Amniotic stem cell (primary cell): ENCODE data around the gene MARVELD3.

Experiments used
- DNase-seq: peaks from one replicate; lab custom pipeline; 2025; lab: John Stamatoyannopoulos, UW

MARVELD3 gene

DNA sequence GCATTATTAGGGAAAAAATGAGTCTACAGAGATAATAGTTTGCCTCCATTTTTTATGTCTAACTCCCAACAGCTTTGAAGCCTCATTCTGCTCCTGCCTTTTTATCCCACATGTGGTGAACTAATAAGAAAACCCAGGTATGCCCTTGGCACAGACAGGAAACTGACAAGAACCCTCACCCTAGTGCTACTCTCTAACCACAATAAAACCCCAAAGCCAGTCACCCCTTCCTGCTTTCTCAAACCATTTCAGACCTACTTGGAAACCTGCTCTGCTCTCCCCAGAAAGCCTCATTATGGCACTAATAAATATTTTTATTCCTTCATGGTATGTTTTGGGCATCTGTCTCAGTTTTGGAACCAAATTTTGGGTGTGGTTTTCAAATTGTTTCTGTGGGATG lies 3.9 kb upstream of the MARVELD3 start:
- no peak for DNase-seq

DNA sequence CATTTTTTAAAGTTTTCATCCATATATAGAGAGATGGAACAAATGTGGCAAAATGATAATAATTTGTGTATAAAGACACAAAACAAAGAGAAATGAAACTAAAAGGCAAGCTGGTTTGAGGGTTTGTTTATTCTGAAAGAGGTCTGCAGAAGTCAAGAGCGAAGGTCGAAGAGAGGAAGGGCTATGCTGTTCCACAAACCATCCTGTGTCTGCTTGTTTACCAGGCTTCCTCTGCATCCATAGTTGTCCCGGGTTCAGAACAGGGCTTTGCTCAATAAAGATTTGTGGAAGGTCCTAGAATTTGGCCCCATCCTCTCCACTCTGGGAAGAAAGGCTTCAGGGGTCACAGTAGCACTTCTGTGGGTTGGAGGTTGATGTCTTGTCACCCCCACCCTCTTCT lies 2.4 kb upstream of the MARVELD3 start:
- DNase-seq, result no peak

- no peak for DNase-seq
Observed at GRCh38 chr16:71625113-71625850, 702 bp upstream of the MARVELD3 start.

GRCh38 chr16:71626858-71627213 lies 852 bp downstream of the MARVELD3 start:
- DNase-seq, result no peak

DNA sequence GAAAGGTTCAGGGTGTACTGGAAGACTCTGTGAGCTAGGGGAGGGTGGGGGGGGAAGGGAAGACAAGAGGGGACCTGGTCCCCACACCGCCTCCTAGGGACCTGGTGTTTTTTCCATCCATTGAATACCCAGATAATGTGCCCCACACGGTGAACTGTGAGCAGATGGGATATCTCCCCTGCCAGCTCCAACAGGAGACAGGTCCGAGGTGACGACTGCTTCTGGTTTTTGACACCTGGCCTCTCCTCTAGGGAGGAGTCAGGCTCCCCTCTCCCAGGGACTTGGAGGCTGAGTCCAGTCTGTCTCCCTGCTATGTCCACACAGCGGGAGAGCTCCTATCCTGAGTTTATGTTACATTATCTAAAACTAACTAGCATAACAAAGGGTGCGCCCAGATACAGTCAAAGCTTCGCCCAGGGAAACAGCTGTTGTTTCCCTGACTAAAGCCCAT lies 1.8 kb downstream of the MARVELD3 start:
- DNase-seq, result no peak

DNA sequence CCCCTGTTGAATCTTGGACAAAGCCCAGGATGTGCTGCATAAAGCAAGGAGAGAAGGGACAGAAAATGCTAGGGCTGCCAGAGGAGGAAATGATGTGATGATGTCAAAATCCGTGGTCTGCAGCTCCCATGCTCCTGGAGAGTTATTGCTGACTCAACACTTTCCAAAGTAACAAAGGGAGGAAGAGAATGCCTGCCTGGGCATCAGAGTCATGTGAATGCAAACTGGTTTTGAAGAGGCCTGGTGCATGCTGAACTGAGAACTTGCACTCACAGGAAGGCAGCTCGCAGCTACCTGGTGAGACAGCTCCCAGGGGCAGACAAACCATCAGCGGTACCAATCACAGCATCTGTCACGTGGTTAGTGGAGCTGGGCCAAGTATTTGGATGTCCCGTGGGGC lies 2.8 kb downstream of the MARVELD3 start:
- no peak for DNase-seq

DNA sequence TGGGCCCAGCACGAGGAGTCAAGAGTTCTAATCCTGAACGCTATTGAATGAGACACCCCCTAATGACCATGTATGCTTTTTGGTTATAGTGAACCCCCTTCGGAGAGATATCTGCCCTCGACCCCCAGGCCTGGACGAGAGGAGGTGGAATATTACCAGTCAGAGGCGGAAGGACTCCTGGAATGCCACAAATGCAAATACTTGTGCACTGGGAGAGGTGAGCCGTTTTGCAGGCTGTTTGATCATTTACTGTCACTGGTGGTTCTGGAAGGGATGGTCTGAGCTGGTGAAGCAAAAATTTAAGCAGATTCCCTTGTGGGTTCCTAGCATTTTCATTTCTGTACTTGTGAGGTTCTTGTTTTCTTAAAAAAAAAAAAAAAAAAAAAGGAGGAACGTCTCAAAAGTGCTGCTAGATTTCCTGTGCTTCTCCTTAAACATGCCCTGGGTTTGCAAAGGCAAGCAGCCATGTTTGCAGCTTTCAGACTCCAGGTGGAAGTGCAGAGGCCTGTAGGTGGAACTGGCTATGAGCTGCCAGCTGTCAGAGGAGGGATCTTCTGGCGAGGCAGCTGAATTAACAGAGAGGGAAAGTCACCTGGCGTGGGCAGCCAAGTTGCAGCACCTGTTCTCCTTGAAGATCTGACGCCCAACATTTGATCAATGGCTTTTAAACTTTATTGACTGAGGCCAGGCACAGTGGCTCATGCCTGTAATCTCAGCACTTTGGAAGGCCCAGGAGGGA lies 3.5 kb downstream of the MARVELD3 start:
- DNase-seq, result no peak

- DNase-seq, result no peak
Observed at GRCh38 chr16:71630808-71631207, 4.8 kb downstream of the MARVELD3 start.

DNA sequence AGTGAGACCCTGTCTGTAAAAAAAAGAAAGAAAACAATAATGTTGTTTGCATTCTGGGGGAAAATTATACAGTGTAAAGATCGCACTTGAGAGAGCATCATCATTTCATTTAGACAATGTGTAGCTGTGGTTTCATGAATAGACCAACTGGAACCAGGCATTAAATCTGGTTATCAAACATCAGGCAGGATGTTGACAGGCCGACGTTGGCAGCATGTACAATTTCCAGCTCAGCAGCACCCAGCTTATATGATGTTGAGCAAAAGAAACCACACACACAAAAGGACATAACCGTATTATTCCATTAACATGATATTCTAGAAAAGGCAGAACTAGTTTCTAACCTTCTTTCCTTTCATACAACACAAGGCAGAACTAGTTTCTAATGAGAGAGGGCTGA lies 5.8 kb downstream of the MARVELD3 start:
- DNase-seq, result no peak

DNA sequence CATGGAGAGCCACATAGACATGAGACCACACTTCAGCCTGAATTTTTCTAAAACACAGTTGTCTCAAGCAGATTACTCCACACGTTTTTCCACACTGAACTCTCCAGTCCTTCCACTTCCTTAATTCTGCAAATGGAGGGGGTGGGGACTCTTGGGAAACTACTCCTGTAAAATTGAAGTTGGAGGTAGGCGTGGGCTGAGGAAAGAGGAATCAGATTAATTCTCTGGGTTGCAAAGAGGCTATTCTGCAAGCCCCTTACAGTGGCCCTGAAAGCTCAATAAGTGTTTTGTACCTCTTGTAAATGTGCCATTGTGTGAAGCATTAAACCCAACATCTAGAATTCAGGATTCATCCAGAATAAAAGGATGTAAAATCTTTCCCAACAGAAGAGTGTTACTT lies 9.6 kb downstream of the MARVELD3 start:
- no peak for DNase-seq

GRCh38 chr16:71637398-71637797 lies 11.4 kb downstream of the MARVELD3 start:
- no peak for DNase-seq

DNA sequence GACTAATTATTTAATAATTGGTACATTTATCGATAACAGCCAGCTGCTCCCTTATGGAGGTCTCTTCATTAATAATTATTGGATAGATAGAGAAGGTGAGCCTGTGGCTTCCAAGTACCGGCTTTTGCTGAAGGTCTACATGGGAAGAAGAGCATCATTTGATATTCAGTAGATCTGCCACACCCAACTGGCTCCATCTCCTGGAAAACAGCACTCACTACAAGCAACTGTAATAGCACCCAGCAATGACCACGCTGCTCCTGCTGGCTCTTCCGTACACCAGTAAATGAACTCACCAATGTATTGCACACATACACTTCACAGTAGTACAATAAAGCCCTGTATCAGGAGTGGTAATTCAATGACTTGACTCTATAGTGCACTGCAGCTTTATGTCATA lies 19.5 kb downstream of the MARVELD3 start:
- DNase-seq, result no peak

- no peak for DNase-seq
Observed at GRCh38 chr16:71647391-71647790, 21.4 kb downstream of the MARVELD3 start.

- DNase-seq, result no peak
Observed at GRCh38 chr16:71648162-71648561, 22.2 kb downstream of the MARVELD3 start.

GRCh38 chr16:71648921-71649320 lies 22.9 kb downstream of the MARVELD3 start:
- DNase-seq, result no peak

GRCh38 chr16:71649704-71650103 lies 23.7 kb downstream of the MARVELD3 start:
- no peak for DNase-seq

DNA sequence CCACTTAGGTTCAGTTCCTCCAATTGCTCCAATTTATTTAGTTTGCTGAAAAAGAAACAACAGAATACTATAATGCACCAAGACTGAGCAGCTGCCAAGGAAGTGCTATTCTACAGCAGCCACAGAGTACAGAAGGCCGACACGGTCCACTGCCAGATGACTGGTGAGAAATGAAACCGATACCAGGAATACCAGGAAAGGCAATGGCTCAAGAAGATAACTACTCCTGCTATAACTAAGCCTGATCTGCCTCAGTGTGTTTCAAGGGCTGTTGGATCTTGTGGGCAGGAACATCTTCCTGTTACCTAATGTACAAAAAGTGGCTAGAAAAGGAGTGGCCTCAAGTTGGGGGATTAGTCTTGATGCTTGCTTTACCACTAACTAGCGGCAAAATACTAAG lies 32.8 kb downstream of the MARVELD3 start:
- no peak for DNase-seq

DNA sequence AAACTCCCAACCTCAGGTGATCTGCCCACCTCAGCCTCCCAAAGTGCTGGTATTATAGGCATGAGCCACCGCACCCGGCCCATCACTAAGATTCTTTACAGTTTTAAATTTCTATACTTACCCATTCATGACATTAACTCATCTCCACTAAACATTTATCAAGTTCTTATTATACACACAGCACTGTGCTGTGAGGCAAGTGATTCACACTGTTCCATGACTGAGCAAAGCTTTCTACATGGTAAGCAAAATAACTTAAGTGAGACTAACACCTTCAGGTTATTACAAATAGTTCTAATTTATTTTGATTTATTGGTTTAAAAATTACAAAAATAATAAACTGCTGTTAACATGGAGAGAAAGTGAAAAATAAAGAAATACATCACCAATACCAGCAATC lies 33.5 kb downstream of the MARVELD3 start:
- DNase-seq, result no peak

DNA sequence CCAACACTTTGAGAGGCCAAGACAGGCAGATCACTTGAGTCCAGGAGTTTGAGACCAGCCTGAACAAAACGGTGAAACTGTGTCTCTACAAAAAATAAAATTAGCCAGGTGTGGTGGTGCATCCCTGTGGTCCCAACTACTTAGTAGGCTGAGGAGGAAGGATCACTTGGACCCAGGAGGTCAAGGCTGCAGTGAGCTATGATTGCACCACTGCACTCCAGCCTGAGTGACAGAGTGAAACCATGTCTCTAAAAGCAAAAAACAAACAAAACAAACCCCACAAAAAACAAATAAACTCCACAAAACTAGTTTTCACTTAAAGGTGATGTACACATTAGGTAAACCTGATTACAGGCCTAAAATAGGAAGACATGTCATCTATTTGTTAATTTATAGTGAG lies 40.3 kb downstream of the MARVELD3 start:
- DNase-seq, result no peak

GRCh38 chr16:71666928-71667707 lies 41.1 kb downstream of the MARVELD3 start:
- DNase-seq, result no peak

DNA sequence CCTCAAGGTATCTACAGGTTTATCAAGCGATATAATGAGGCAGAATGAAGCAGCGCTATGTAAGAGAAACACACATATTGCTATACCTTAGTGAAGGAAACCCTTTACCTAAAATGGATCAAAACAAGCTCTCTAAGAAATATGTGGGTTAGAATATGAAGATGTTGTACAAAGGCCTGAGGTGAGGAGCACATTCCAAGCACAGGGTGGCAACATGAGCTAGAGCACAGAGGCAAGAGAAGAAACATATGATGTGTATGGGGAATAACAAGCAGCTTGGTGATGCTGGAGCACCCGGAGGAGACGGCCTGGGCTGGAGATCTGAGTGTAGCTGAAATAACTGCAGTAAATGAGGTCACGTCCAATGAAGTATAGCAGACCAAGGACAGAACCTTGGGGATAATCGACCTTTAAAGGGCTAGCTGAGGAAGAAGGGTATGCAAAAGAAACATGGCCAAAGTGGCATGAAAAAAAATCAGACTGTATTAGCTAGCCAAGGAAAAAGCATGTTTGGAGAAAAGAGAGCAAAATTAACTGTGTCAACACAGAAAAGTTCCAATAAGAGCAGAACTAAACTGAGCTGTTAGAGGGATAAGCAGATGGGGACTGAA lies 44.0 kb downstream of the MARVELD3 start:
- no peak for DNase-seq

DNA sequence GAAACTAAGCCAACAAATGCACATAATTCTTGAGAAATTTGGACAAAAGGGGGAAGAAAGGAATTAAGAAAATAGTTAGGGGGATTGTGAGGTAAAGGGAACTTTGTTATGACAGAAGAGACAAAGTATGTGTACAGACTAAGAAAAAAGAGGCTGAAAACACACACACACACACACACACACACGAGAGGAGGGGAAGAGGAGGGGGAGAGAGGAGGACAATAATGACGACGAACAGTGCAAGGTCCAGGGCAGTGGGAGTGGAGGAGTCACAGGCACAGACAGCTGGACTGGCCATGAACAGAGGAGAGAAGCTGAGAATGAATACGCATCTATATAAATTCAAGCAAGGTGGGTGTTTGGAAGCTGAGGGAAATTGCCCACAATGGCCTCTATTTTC lies 44.6 kb downstream of the MARVELD3 start:
- no peak for DNase-seq

DNA sequence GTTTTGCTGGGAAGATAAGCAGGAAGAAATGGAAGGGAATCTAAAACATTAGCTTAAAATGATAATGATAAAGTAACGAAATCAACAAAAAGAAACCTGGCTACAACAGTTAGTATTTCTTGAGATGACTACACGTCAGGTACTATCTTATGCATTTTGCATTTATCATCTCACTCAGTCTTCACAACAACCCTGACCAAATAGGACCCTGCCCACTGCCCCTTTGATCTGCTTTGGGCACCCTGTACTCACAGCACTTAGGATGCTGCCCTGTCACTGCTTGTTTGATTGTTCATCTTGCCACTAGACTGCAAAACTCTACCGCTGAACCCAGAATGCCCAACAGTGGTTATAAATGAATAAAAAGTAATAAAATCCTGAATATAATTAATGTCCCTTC lies 45.2 kb downstream of the MARVELD3 start:
- no peak for DNase-seq
